H1 (cell line): ENCODE measurements around the gene MORN5.

Experiments used
- EGR1 ChIP-seq: IDR thresholded peaks from 2 replicates; pipeline ENCODE4 v1.6.1; 2011; ENCODE audit warnings: low read depth, low read length, borderline replicate concordance
- EP300 ChIP-seq, 2 experiments: IDR thresholded peaks; 1 replicate in 1 of 2; 2 replicates in 1 of 2; pipeline ENCODE4 v1.6.1; 2011 to 2012; ENCODE audit warnings: low read depth in 2 of 2, low read length in 2 of 2, mild to moderate bottlenecking in 2 of 2, borderline replicate concordance in 1 of 2, inconsistent platforms in 1 of 2, moderate library complexity in 1 of 2
- POLR2AphosphoS5 ChIP-seq: IDR thresholded peaks from 2 replicates; pipeline ENCODE4 v1.6.1; 2011; ENCODE audit warnings: low read depth, low read length
- POU5F1 ChIP-seq: IDR thresholded peaks from 2 replicates; pipeline ENCODE4 v1.6.1; 2011; ENCODE audit warnings: low read depth, mild to moderate bottlenecking, low read length, moderate library complexity
- RNF2 ChIP-seq: fragments of 200-900, 300-1000 bp; sonication (generic); IDR thresholded peaks from 2 replicates; pipeline ENCODE4 v1.7.1; 2016; ENCODE audit warnings: borderline replicate concordance, low read depth, mild to moderate bottlenecking, antibody characterized with exemption, low read length; ENCODE audit not compliant: poor library complexity, severe bottlenecking; ENCODE audit errors: missing control alignments
- TBP ChIP-seq: IDR thresholded peaks from 2 replicates; pipeline ENCODE4 v1.6.1; 2011; ENCODE audit warnings: low read depth, low read length, improper control_type of control experiment
- YY1 ChIP-seq: IDR thresholded peaks from 2 replicates; pipeline ENCODE4 v1.6.1; 2011; ENCODE audit warnings: low read depth, mild to moderate bottlenecking, low read length
- TF ChIP-seq, protein P1 (sequence below), 3 experiments: IDR thresholded peaks; 1 replicate in 2 of 3; 2 replicates in 1 of 3; pipeline versions ENCODE4 v1.5.1 to v1.6.1; 2011; ENCODE audit warnings: low read length in 3 of 3, mild to moderate bottlenecking in 3 of 3, inconsistent platforms in 2 of 3, low read depth in 1 of 3, moderate library complexity in 1 of 3; ENCODE audit not compliant: insufficient read depth in 1 of 3; ENCODE audit errors: control extremely low read depth in 1 of 3
- TF ChIP-seq, protein P2 (sequence below): IDR thresholded peaks from 2 replicates; pipeline ENCODE4 v1.6.1; 2012; ENCODE audit warnings: low read length, inconsistent platforms

DNA sequence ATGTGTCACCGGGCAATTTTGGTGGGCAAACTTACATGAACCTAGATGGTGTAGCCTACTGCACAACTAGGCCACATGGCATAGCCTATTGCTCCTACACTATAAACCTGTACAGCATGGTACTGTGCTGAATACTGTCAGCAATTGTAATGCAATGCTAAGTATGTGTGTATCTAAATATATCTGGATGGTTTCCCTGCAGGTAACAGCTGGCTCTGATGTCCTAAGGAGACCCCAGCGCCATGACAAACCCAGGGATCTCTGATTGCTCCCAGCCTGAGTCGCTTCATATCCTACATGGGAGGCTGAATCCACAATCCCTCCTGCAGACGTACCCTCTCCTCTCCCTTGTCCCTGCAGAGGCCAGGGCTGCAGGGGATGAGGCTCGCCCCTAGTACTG, 40.0 kb upstream of the MORN5 start:
- TF ChIP-seq TBP, result no peak
- TF ChIP-seq, protein P1, sequence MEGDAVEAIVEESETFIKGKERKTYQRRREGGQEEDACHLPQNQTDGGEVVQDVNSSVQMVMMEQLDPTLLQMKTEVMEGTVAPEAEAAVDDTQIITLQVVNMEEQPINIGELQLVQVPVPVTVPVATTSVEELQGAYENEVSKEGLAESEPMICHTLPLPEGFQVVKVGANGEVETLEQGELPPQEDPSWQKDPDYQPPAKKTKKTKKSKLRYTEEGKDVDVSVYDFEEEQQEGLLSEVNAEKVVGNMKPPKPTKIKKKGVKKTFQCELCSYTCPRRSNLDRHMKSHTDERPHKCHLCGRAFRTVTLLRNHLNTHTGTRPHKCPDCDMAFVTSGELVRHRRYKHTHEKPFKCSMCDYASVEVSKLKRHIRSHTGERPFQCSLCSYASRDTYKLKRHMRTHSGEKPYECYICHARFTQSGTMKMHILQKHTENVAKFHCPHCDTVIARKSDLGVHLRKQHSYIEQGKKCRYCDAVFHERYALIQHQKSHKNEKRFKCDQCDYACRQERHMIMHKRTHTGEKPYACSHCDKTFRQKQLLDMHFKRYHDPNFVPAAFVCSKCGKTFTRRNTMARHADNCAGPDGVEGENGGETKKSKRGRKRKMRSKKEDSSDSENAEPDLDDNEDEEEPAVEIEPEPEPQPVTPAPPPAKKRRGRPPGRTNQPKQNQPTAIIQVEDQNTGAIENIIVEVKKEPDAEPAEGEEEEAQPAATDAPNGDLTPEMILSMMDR (IDR thresholded peaks at IDR 0.05; ENCODE audit: control extremely low read depth in 1 of 3, insufficient read depth in 1 of 3, low read depth in 1 of 3, low read length in 3 of 3), result no peak
- TF ChIP-seq, protein P2, sequence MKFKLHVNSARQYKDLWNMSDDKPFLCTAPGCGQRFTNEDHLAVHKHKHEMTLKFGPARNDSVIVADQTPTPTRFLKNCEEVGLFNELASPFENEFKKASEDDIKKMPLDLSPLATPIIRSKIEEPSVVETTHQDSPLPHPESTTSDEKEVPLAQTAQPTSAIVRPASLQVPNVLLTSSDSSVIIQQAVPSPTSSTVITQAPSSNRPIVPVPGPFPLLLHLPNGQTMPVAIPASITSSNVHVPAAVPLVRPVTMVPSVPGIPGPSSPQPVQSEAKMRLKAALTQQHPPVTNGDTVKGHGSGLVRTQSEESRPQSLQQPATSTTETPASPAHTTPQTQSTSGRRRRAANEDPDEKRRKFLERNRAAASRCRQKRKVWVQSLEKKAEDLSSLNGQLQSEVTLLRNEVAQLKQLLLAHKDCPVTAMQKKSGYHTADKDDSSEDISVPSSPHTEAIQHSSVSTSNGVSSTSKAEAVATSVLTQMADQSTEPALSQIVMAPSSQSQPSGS, result no peak
- no peak for TF ChIP-seq EGR1
- no peak for TF ChIP-seq YY1
- no peak for TF ChIP-seq POLR2AphosphoS5
- no peak for TF ChIP-seq POU5F1
- no peak for TF ChIP-seq RNF2
- no peak for TF ChIP-seq EP300 (IDR thresholded peaks at IDR 0.05; ENCODE audit: borderline replicate concordance in 1 of 2, low read depth in 2 of 2, low read length in 2 of 2)
